Esophagus squamous epithelium (tissue), 5 donors: ENCODE results near the gene PVR. TPM values are rescaled to one million over a fixed set of nuclear protein-coding genes. Genes with fewer than 3 reads are reported as not detected.

Source experiments
- DNase-seq: peaks from one replicate; lab custom pipeline; 2025; lab: John Stamatoyannopoulos, UW
- H3K27ac ChIP-seq, 4 donors: fragments of 200-600 bp; sonication (generic); one replicate each; pipeline ENCODE4 v1.5.1; 2016 to 2019; ENCODE audit warnings: mild to moderate bottlenecking in 1 of 4
- H3K27me3 ChIP-seq, 4 donors: fragments of 200-600 bp; sonication (generic); 1 replicate in 3 of 4; 2 replicates in 1 of 4; pipeline versions ENCODE4 v1.5.1 to v1.6.0; 2017 to 2021; ENCODE audit warnings: antibody characterized with exemption in 1 of 4
- H3K36me3 ChIP-seq, 3 donors: fragments of 200-600 bp; sonication (generic); one replicate each; pipeline ENCODE4 v1.5.1; 2016 to 2019
- H3K4me1 ChIP-seq, 3 donors: fragments of 200-600 bp; sonication (generic); one replicate each; pipeline ENCODE4 v1.5.1; 2017 to 2019
- H3K4me3 ChIP-seq, 4 donors: fragments of 200-600 bp; sonication (generic); 1 replicate in 3 of 4; 2 replicates in 1 of 4; pipeline ENCODE4 v1.5.1; 2016 to 2019; ENCODE audit warnings: mild to moderate bottlenecking in 2 of 4, moderate library complexity in 1 of 4
- H3K9me3 ChIP-seq, 3 donors: fragments of 200-600 bp; sonication (generic); one replicate each; pipeline ENCODE4 v1.5.1; 2016 to 2019
- CTCF ChIP-seq, 6 experiments: fragments of 450-650 bp in 4 of 6; fragments of 200-600 bp in 2 of 6; sonication (generic) in 2 of 6; IDR thresholded peaks; one replicate each; pipeline ENCODE4 v1.5.1; 2016 to 2019; ENCODE audit warnings: antibody characterized with exemption in 6 of 6, mild to moderate bottlenecking in 4 of 6, moderate library complexity in 4 of 6
- POLR2A ChIP-seq, 4 donors: fragments of 450-650 bp; IDR thresholded peaks; one replicate each; pipeline ENCODE4 v1.6.1; 2017; ENCODE audit warnings: antibody characterized with exemption in 4 of 4, mild to moderate bottlenecking in 4 of 4, moderate library complexity in 3 of 4
- WGBS, 2 donors: methylation state at CpG; one replicate each; pipeline ENCODE4 v1.1.5; 2018; 5-methylcytosine and 5-hydroxymethylcytosine counted together
- intact Hi-C: fragments of 100-400 bp; cut with DNase I; formaldehyde crosslinking; loops from one replicate; pipeline ENCODE4 v1.15.0; 2022
- total RNA-seq, 4 donors: library from RNA; depleted of rRNA; stranded (reverse); fragments of >200 nt; gene quantifications; one replicate each; pipeline ENCODE4 v1.1.0, GENCODE V29; 2016
- donor health status: DM: yes; HTN: yes; CAD: no.

The PVR gene
- total RNA-seq, 4 donors from 2014 or later = 13.2 to 21.9 (median 20.9) TPM

- Histone ChIP-seq H3K27me3 (no peaks in the 10 kb centered on the region), H3K9me3 (no peaks in the 10 kb centered on the region), H3K27ac (peak overlapping the region in 2 of 4 donors; percentile 9 to 18), H3K36me3 (peaks cover 6 to 65% (median 22%) of the 10 kb centered on the region in 3 donors), H3K4me3 (no peak overlapping the region), H3K4me1 (peaks cover 0 to 43% (median 6%) of the 10 kb centered on the region in 3 donors)
- intact Hi-C loops = no loop called here
- TF ChIP-seq CTCF (IDR thresholded peaks at IDR 0.05) (no peak), POLR2A (IDR thresholded peaks at IDR 0.05) (no peak)
- 53 to 69% methylated on average over 2 to 3 of the region's 3 CpGs for WGBS, 2 donors
- no peak for DNase-seq
These were observed 5.0 kb downstream of the PVR start for GRCh38 chr19:44648631-44649251.

- DNase-seq = no peak
- H3K9me3 ChIP-seq = no peaks in the 10 kb centered on the region
- peaks cover 10 to 73% (median 26%) of the 10 kb centered on the region in 3 donors for H3K36me3 ChIP-seq
- H3K27me3 ChIP-seq = no peaks in the 10 kb centered on the region
- TF ChIP-seq POLR2A (IDR thresholded peaks at IDR 0.05) (no peak), CTCF (IDR thresholded peaks at IDR 0.05) (no peak)
- 93 to 97% methylated on average over 3 to 6 of the region's 15 CpGs for WGBS, 2 donors
- H3K4me1 ChIP-seq = peaks cover 5 to 37% (median 6%) of the 10 kb centered on the region in 3 donors
- H3K27ac ChIP-seq = no peak overlapping the region
- intact Hi-C loops = no loop called here
- H3K4me3 ChIP-seq = no peak overlapping the region
These were observed 6.0 kb downstream of the PVR start for GRCh38 chr19:44649578-44650145.

- intact Hi-C loops = no loop called here
These were observed 9.6 kb downstream of the PVR start for GRCh38 chr19:44653343-44653742.

GRCh38 chr19:44653977-44654774 is 10.5 kb downstream of the PVR start:
- Histone ChIP-seq H3K4me3 (no peak overlapping the region), H3K4me1 (peaks cover 4 to 6% (median 5%) of the 10 kb centered on the region in 3 donors), H3K36me3 (peaks cover 19 to 91% (median 26%) of the 10 kb centered on the region in 3 donors), H3K27me3 (no peaks in the 10 kb centered on the region), H3K27ac (no peak overlapping the region), H3K9me3 (no peaks in the 10 kb centered on the region)
- 23 to 24% methylated on average over 11 of the region's 16 CpGs for WGBS, 2 donors
- intact Hi-C loops = no loop called here
- peak; percentile 58 to 90 (median 75) for TF ChIP-seq CTCF (IDR thresholded peaks at IDR 0.05)
- no peak for TF ChIP-seq POLR2A (IDR thresholded peaks at IDR 0.05)
- DNase-seq = no peak

More at GRCh38 chr19:44653343-44653742, 9.6 kb downstream of the PVR start:
- Histone ChIP-seq H3K27ac (no peak overlapping the region), H3K27me3 (no peaks in the 10 kb centered on the region), H3K4me1 (peaks cover 5 to 13% (median 5%) of the 10 kb centered on the region in 3 donors), H3K36me3 (peaks cover 13 to 88% (median 26%) of the 10 kb centered on the region in 3 donors), H3K9me3 (no peaks in the 10 kb centered on the region), H3K4me3 (no peak overlapping the region)
- DNase-seq = no peak
- 96 to 97% methylated on average over 4 of the region's 5 CpGs for WGBS, 2 donors
- no peak for TF ChIP-seq CTCF (IDR thresholded peaks at IDR 0.05)
- TF ChIP-seq POLR2A (IDR thresholded peaks at IDR 0.05) = no peak
